Ecto neural progenitor cell (in vitro differentiated cells): ENCODE data around the gene KIFC1.

Source experiments
- DNase-seq: peaks from one replicate; pipeline ENCODE4 v3.0.0-alpha.2; 2018; ENCODE audit warnings: low spot score

KIFC1 gene

GRCh38 chr6:33441457-33441856 is 49.8 kb downstream of the KIFC1 start:
- DNase-seq = no peak

- no peak for DNase-seq
Observed at GRCh38 chr6:33442283-33442682, 50.7 kb downstream of the KIFC1 start.

GRCh38 chr6:33443025-33443424 is 51.4 kb downstream of the KIFC1 start:
- DNase-seq = no peak

GRCh38 chr6:33443619-33444504 is 52.2 kb downstream of the KIFC1 start:
- no peak for DNase-seq

- no peak for DNase-seq
Observed at GRCh38 chr6:33445119-33445603, 53.5 kb downstream of the KIFC1 start.

GRCh38 chr6:33446356-33446755 is 54.7 kb downstream of the KIFC1 start:
- DNase-seq = no peak

GRCh38 chr6:33450434-33450833 is 58.8 kb downstream of the KIFC1 start:
- DNase-seq = no peak

GRCh38 chr6:33451606-33452005 is 60.0 kb downstream of the KIFC1 start:
- DNase-seq = no peak

- no peak for DNase-seq
Observed at GRCh38 chr6:33452496-33452895, 60.9 kb downstream of the KIFC1 start.

GRCh38 chr6:33453393-33454008 is 61.9 kb downstream of the KIFC1 start:
- no peak for DNase-seq

GRCh38 chr6:33454009-33454946 is 62.7 kb downstream of the KIFC1 start, which contains the start of gene ZBTB9:
ZBTB9 (plus strand) TSS chr6:33454576; CDS start chr6:33455101, 525 bp downstream.
- peak; percentile 95 for DNase-seq

GRCh38 chr6:33455051-33455450 is 63.4 kb downstream of the KIFC1 start:
- DNase-seq = no peak

GRCh38 chr6:33456156-33456555 is 64.5 kb downstream of the KIFC1 start:
- DNase-seq = no peak

- DNase-seq = no peak
Observed at GRCh38 chr6:33458676-33459075, 67.1 kb downstream of the KIFC1 start.

- DNase-seq = no peak
Observed at GRCh38 chr6:33459226-33459625, 67.6 kb downstream of the KIFC1 start.
